ENCODE measurements around the gene CCDC142.
A peak's percentile ranks its signal among the peaks of the same experiment; 100 is the strongest.

Gene CCDC142

DNA sequence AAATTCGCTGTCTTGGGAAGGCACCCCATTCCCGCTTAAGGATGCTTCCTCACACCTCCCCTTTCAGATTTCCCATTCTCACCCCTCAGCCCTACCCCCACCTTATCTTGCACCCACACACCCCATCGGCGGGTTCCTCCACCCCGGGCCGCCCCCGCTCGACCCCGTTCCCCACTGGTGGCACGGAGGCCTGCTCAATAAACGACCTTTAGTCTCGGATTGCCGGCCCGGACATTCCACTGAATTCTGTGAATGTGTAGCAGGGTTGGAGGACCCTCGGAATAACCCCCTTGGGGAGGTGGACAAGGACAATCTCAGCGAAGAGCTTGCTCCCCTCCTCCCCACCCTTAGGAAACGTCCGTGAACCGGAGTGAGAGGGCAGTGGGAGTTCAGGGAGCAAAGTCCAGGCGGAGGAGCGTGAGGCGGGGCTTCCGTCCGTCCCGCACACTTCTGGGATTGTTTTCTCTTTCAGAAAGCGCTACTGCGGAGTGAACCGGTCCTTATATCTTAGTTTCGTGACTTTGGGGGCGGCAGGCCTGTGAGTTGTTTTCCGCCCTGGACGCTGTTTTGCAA lies 19.4 kb upstream of the CCDC142 start:
- no peak for TF ChIP-seq TCF12 (IDR thresholded peaks at IDR 0.05; ENCODE audit: low read depth)
- TF ChIP-seq RAD21 (IDR thresholded peaks at IDR 0.05; ENCODE audit: low read depth): no peak
- no peak for TF ChIP-seq CREB1 (IDR thresholded peaks at IDR 0.05; ENCODE audit: low read depth)
- TF ChIP-seq, protein P1, sequence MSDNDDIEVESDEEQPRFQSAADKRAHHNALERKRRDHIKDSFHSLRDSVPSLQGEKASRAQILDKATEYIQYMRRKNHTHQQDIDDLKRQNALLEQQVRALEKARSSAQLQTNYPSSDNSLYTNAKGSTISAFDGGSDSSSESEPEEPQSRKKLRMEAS (IDR thresholded peaks at IDR 0.05): no peak
- no peak for TF ChIP-seq ZBTB7A (IDR thresholded peaks at IDR 0.05; ENCODE audit: low read depth)
- TF ChIP-seq, protein P2, sequence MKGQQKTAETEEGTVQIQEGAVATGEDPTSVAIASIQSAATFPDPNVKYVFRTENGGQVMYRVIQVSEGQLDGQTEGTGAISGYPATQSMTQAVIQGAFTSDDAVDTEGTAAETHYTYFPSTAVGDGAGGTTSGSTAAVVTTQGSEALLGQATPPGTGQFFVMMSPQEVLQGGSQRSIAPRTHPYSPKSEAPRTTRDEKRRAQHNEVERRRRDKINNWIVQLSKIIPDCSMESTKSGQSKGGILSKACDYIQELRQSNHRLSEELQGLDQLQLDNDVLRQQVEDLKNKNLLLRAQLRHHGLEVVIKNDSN (IDR thresholded peaks at IDR 0.05): no peak
- no peak for TF ChIP-seq TEAD4 (IDR thresholded peaks at IDR 0.05)
- no peak for TF ChIP-seq NFIC (IDR thresholded peaks at IDR 0.05)
- TF ChIP-seq, protein P3, sequence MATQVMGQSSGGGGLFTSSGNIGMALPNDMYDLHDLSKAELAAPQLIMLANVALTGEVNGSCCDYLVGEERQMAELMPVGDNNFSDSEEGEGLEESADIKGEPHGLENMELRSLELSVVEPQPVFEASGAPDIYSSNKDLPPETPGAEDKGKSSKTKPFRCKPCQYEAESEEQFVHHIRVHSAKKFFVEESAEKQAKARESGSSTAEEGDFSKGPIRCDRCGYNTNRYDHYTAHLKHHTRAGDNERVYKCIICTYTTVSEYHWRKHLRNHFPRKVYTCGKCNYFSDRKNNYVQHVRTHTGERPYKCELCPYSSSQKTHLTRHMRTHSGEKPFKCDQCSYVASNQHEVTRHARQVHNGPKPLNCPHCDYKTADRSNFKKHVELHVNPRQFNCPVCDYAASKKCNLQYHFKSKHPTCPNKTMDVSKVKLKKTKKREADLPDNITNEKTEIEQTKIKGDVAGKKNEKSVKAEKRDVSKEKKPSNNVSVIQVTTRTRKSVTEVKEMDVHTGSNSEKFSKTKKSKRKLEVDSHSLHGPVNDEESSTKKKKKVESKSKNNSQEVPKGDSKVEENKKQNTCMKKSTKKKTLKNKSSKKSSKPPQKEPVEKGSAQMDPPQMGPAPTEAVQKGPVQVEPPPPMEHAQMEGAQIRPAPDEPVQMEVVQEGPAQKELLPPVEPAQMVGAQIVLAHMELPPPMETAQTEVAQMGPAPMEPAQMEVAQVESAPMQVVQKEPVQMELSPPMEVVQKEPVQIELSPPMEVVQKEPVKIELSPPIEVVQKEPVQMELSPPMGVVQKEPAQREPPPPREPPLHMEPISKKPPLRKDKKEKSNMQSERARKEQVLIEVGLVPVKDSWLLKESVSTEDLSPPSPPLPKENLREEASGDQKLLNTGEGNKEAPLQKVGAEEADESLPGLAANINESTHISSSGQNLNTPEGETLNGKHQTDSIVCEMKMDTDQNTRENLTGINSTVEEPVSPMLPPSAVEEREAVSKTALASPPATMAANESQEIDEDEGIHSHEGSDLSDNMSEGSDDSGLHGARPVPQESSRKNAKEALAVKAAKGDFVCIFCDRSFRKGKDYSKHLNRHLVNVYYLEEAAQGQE (IDR thresholded peaks at IDR 0.05; ENCODE audit: low read depth): no peak
- TF ChIP-seq YY1 (IDR thresholded peaks at IDR 0.05; ENCODE audit: low read depth): no peak
- TF ChIP-seq FOXM1 (IDR thresholded peaks at IDR 0.05; ENCODE audit: borderline replicate concordance, low read depth): no peak
- no peak for TF ChIP-seq EP300 (IDR thresholded peaks at IDR 0.05; ENCODE audit: borderline replicate concordance)
- no peak for TF ChIP-seq TAF1 (IDR thresholded peaks at IDR 0.05; ENCODE audit: low read depth)
- no peak for TF ChIP-seq CEBPB (IDR thresholded peaks at IDR 0.05)
- no peak for TF ChIP-seq EGR1 (IDR thresholded peaks at IDR 0.05)

DNA sequence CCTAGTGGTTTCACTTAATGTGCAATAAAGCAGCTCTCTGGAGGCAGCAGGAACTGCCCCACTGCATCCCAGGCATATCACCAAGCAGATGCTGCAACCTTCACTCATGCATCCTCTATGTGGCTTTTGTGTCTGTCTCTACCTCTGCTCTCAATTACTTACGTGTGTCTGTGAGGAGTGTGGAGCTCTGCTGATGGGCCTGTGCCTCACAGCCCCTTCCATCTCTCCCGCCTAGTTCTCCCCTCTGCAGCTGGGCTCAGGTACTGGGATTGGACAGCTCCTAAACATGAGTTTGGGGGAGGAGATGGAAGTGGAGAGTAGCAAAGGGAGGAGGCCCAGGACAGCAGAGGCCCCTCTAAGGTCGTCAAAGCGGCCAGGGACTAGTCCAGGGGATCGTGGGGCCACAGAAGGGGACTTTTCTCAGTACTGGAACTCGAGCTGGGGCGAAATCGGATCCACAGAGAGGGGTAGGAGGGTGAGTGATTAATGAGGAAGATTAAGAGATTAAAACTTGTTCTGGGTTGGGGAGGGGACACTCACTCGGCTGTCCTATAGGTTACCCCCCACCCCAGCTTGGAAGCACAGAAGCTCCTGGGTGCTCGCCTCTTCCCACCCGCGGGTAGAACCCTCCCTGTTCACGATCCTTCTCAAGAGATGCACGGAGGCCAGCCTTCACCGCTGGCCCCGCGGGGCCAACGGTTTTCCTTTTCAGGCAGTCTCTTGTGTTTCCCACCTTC lies 18.7 kb upstream of the CCDC142 start:
- TF ChIP-seq EP300 (IDR thresholded peaks at IDR 0.05; ENCODE audit: borderline replicate concordance): no peak
- TF ChIP-seq YY1 (IDR thresholded peaks at IDR 0.05; ENCODE audit: low read depth): no peak
- TF ChIP-seq EGR1 (IDR thresholded peaks at IDR 0.05): no peak
- TF ChIP-seq, protein P2 (IDR thresholded peaks at IDR 0.05): no peak
- TF ChIP-seq FOXM1 (IDR thresholded peaks at IDR 0.05; ENCODE audit: borderline replicate concordance, low read depth): no peak
- TF ChIP-seq ZBTB7A (IDR thresholded peaks at IDR 0.05; ENCODE audit: low read depth): no peak
- TF ChIP-seq TAF1 (IDR thresholded peaks at IDR 0.05; ENCODE audit: low read depth): no peak
- TF ChIP-seq, protein P3 (IDR thresholded peaks at IDR 0.05; ENCODE audit: low read depth): peak; percentile 49
- no peak for TF ChIP-seq TEAD4 (IDR thresholded peaks at IDR 0.05)

DNA sequence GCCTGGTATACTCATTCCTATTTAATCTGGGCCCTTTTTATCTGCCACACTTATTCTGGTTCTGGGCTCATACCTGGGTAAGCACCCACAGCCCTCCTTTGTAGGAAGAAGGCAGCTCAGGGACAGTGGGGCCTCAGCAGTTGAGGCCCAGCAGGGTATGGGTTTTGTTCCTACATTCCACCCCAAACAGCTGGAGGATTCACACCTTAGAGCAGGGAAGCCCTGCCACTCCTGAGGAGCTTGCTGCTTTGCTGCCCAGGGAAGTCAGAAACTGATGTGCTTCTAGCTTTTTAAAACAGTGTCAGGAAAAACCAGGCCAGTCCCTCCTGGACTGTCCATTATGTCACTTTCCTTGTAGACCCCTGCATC lies 17.8 kb upstream of the CCDC142 start:
- TF ChIP-seq NFIC (IDR thresholded peaks at IDR 0.05) (no peak), EP300 (IDR thresholded peaks at IDR 0.05; ENCODE audit: borderline replicate concordance) (no peak), CREB1 (IDR thresholded peaks at IDR 0.05; ENCODE audit: low read depth) (no peak), YY1 (IDR thresholded peaks at IDR 0.05; ENCODE audit: low read depth) (no peak), CEBPB (IDR thresholded peaks at IDR 0.05) (no peak), RAD21 (IDR thresholded peaks at IDR 0.05; ENCODE audit: low read depth) (no peak), EGR1 (IDR thresholded peaks at IDR 0.05) (no peak), TEAD4 (IDR thresholded peaks at IDR 0.05) (no peak), FOXM1 (IDR thresholded peaks at IDR 0.05; ENCODE audit: borderline replicate concordance, low read depth) (no peak), TCF12 (IDR thresholded peaks at IDR 0.05; ENCODE audit: low read depth) (no peak), ZBTB7A (IDR thresholded peaks at IDR 0.05; ENCODE audit: low read depth) (no peak), TAF1 (IDR thresholded peaks at IDR 0.05; ENCODE audit: low read depth) (no peak)
- TF ChIP-seq, protein P1 (IDR thresholded peaks at IDR 0.05): no peak
- TF ChIP-seq, protein P3 (IDR thresholded peaks at IDR 0.05; ENCODE audit: low read depth): no peak
- TF ChIP-seq, protein P2 (IDR thresholded peaks at IDR 0.05): no peak
